NCI-H2171 (cell line): Measurements from ENCODE around the gene PPP1R8.

Experiments used
- DNase-seq: peaks from one replicate; lab custom pipeline; 2025; lab: John Stamatoyannopoulos, UW

Gene PPP1R8

GRCh38 chr1:27872059-27872801, 41.6 kb downstream of the PPP1R8 start, which contains the start of gene THEMIS2:
THEMIS2 (plus strand) TSS chr1:27872544; CDS start chr1:27872572, 28 bp downstream.
- peak; percentile 6 for DNase-seq

DNA sequence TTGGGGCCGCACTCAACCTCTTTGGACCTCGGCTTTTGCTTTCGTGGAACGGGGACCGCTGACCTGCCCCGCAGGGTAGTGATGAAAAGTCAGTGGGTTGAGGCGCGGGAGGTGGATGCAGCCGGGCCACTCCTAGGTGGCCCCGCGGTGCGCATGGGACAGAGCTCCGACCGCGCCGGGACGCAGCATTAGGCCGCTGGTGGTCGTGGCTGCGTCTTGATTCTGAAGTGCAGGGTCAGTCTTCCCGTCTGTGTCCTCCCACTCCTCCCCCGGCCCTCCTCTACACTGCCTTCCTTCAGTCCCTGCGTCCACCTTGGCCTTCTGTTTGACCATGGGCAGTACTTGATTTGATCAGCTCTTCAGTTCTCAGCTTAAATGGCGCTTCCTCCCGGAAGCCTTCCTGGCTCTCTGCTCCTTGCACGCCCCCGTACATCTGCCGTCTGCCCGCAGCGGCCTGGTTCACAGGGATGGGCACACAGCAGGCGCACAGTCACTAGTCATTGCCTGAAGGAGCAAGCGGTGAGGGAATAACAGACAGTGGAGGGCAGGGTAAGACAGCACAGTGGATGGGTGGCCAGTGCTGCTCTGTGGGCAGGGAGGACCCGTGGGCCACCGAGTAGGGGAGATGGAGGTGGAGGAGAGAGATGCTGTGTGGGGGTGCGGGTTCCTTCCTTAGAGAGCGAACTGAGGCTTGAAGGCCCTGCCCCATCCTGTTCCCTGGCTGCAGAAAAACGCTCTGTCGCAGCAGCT, 42.4 kb downstream of the PPP1R8 start:
- no peak for DNase-seq

DNA sequence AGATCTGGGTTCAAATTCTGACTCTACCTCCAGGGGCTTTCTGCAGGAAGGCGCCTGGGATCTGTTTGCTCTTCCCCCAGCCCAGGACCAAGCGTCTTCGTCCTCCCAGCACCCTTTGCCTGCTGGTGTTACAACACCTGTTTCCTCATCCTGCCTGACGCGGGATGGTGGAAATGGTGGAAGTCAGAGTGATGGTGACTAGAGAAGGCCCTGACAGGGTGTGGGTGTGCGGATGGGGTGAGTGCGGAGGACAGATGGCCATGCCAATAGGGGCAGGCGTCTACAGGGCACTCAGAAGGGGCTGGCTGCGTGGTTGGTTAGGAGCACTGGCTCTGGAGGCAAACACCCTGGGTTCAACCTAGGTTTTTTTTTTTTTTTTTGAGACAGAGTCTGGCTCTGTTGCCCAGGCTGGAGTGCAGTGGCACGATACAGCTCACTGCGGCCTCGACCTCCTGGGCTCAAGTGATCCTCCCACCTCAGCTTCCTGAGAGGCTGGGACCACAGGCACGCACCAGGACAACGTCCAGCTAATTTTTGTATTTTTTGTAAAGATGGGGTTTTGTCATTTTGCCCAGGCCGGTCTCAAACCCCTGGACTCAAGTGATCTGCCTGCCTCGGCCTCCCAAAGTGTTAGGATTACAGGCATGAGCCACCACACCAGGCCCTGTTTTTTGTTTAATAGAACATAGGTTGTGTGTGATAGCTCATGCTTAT, 43.2 kb downstream of the PPP1R8 start:
- DNase-seq: no peak

DNA sequence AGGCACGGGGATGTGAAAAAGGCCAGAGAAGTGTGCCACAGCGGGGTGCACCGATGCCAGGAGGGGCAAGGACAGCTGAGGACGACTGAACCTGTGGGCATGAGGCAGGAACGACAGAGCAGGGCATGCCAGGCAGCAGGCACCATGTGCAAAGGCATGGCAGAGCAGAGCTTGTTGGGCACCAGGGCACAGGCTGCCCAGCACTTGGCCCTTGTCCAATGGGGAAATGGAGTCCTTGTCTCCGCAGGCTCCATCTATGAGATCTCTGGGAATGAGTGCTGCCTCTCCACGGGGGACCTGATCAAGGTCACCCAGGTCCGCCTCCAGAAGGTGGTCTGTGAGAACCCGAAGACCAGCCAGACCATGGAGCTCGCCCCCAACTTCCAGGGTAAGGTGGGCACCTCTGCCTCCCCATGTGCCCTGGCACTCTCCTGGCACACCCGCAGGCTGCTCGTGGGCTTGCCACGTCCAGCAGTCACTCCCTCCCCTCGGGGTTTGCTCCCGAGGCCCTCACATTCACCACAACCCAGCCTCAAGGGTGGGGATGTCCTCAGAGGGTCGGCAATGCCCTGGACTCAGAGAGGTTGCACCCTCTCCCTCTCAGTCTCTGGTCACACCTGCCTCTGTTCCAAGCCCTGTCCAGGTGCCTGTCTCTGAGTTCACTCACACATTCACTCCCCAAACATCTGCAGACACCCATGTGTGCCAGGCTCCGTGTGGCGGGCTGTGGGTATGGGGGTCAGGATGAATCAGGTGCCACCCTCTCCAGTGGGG, 45.9 kb downstream of the PPP1R8 start:
- no peak for DNase-seq

GRCh38 chr1:27877115-27877416, 46.5 kb downstream of the PPP1R8 start:
- no peak for DNase-seq

GRCh38 chr1:27878039-27878438, 47.5 kb downstream of the PPP1R8 start:
- DNase-seq: no peak

DNA sequence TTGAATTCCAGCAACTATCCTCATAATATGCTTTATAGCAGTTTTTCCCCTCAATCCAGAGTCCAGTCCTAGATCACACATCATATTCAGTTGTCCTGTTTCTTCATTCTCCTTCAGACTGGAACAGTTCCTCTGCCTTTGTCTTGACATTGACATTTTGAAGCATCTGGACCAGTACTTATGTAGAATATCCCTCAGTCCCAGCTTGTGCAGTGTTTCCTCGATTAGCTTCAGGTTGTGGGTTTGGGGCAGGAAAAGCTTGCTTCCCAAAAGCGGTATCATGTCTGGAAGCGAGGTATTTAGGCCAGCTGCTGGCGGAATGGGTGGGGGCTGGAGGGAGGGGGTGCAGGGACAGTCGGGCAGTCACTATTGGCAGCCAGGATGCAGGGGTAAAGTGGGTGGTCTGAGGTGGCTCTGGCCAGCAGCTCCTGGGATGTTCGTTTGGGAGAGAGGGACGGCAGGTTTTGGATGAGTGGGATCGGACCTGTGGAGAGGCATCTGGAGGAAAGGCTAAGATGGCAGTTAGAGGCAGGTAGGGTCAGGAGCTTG, 48.3 kb downstream of the PPP1R8 start:
- no peak for DNase-seq

DNA sequence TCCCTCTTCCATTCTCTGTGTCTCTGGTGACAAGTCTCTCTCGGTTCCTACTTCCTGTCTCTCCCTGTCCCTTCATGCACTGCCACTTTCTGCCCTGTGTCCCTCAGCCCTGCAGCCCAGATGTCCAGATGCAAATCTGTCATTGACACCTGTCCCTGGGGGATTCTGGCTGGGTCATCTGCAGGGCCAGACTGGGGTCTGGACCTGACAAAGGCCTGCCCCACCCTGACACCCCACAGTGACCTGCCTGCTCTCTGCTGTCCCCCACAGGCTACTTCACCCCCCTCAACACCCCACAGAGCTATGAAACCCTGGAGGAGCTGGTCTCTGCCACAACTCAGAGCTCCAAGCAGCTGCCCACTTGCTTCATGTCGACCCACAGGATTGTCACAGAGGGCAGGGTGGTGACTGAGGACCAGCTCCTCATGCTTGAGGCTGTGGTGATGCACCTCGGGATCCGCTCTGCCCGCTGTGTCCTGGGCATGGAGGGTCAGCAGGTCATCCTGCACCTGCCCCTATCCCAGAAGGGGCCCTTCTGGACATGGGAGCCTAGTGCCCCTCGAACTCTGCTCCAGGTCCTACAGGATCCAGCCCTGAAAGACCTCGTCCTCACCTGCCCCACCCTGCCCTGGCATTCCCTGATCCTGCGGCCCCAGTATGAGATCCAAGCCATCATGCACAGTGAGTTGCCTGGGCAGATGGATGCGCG, 48.9 kb downstream of the PPP1R8 start:
- DNase-seq: no peak

DNA sequence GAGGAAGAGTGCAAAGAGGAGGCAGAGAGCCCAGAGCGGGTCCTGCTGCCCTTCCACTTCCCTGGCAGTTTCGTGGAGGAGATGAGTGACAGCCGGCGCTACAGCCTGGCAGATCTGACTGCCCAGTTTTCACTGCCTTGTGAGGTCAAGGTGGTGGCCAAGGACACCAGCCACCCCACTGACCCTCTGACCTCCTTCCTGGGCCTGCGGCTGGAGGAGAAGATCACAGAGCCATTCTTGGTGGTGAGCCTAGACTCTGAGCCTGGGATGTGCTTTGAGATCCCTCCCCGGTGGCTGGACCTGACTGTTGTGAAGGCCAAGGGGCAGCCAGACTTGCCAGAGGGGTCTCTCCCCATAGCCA, 51.9 kb downstream of the PPP1R8 start:
- no peak for DNase-seq

DNA sequence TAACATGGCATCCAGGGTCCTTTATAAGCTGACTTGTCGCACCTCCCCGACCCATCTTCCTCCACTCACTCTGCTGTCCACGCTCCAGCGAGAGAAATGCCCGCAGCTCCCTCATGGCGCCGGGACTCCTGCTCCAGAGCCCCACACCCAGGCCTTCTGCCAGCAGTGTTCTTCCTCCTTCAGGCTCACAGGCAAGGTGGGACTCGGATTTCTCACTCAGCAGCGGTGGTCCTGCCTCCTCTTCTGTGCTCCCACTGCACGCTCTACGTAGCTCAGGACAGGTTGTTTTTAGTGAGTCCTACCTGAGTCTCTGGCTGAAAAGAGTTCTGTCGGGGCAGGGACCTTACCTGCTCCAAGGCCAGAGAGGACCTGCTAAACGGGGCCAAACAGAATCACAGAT, 53.0 kb downstream of the PPP1R8 start:
- DNase-seq: no peak

DNA sequence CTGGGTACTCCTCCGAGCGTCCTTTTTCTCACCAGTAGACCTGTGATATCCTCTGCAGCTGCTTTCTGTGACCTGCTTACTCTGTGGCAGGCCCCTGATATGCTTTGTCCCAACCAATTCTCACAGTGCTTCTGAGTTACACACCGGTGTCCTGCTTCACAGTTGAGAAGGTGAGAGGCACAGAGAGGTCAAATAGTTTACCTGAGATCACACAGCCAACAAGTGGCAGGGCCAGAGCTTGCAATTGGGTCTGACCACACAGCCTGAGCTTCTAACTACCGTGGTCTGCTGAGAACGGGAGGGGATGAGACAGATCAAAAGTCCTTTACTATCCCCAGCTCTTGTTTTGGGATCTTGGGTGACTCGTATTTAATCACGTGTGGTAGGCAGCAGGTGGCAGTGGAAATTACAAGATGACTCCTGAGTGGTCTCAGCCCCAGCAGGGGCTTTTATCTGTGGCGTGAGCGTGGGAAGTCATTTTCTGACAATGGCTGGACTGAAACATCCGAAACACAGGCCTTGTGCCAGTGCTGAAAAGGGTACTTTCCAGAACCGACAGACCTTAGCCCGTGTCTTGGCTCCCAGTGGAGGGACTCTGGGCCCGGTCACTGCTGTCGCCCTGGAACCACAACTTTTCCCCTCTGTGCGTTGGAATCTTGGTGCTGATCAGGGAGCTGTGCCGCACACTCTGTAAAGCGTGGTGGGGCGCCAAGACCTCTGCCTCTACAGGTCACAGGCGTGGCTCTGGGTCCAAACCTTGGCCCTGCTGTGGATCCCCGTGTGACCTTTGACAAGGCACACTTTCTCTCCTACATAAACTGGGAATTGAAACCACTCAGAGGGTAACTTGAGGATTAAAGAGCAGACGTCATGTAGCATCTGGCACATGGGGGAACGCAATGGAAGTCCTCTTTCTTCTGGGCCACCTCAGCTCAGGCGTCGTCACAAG, 53.7 kb downstream of the PPP1R8 start:
- DNase-seq: no peak

DNA sequence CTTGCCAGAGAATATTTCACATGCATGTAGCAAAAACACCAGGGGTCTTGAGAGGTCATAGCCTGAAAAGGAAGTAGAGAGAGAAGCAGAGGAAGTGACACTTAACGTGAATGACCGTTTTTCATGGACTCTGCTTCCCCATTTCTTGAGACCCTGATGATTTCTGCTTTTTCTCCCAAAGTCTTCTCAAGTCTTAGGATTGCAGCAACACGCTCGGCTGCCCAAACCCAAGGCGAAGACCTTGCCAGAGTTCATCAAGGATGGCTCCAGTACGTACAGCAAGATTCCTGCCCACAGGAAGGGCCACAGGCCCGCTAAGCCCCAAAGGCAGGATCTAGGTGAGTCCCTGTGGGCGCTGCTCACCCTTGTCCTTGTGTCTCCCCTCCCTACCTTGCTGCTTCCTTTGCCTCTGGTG, 54.5 kb downstream of the PPP1R8 start:
- DNase-seq: no peak

DNA sequence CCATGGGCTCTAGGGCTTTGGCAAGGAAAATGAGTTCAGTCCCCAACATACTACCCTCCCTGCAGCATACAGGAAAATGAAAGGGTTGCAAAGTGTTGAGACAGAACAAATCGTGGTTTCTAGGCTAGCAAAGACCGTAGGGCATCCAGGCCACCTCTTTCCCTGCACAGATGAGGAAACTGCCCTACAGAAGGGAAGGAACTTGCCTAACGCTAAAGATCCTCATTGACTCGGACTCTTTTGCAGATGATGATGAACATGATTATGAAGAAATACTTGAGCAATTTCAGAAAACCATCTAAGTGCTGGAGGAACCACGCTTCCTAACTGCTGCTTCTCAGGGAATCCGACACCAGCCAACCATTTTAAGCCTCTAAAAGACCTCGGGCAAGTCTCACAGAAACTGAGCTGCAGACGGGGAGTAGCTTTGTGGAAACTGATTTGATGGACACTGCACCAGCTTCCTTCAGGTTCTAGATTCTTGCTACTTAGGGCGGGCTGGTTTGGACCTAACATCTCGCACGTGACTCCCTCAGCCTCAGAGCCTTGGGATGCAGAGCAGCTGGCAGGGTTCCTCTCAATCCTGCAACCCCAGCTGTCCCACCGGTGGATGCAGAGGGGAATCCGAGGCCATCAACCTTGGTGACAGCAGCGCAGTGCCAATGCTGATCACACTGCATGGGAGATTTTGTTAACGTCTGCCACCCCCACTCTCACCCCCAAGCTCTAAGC, 55.2 kb downstream of the PPP1R8 start:
- no peak for DNase-seq

- DNase-seq: no peak
Observed at GRCh38 chr1:27886353-27886679, 55.7 kb downstream of the PPP1R8 start.

- no peak for DNase-seq
Observed at GRCh38 chr1:27886744-27887143, 56.2 kb downstream of the PPP1R8 start.

DNA sequence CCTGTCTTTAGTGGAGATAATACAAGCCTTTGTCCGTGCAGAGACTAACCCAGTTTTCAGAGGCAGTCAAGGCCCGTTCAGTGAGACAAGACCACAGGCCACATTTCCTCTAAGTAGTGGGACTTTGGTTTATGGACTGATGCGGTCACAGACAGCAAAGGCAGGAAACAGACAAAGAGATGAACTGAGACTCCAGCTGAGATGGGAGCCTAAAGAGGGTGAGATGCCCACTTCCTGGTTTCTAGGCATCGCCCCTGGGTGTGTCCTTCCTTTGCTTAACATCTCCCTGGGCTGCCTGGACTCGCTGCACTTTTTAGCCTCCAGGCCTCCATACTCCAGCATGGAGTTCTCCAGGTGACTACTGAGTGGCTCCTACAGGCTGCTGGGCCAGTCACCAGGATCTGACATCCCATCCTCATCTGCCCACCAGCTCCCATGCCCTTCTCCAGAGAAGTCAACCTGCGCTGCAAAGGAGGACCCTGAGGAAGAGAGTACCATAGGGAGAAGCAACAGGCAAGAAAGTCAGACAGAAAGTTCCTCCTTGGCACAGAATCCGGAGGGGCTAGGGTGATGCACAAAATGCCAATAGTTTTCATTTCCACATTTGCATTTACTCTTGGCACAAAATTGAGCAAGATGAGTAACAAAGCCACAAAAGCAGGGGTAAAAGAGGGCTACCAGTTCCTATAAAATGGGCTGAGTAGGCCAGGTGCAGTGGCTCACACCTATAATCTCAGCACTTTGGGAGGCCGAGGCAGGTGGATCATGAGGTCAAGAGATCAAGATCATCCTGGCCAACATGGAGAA, 56.8 kb downstream of the PPP1R8 start:
- no peak for DNase-seq

- DNase-seq: no peak
Observed at GRCh38 chr1:27889506-27889905, 58.9 kb downstream of the PPP1R8 start.

DNA sequence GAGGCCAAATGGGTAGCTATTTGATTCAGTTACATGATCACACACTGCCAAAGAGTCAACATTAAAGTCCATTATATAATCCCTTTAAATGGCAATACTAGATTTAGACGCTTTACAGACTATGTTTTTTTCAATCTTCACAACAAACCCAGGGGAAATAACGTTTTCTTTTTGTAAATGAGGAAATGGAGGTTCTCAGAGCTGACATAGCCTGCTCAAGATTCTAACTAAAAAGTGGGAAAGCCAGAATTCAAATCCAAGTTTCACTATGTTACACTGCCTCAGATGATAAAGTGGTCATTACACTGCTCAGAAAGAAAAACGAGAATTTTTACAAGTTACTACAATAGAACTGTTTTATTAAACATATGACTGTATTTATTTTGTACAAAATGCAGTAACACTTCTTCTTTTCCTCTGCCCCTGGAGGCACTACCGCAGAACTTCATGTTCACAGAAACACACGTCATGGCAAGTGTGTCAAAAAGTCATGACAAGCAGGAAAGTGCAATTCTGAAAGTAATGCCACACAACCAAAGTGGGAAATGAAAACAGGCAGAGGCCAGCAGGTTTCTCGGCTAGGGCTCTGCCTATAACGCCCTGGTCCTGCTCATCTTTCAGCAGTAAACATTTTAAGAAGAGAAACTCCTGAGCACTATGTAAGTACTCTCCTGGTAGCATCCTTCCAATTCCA, 60.8 kb downstream of the PPP1R8 start:
- DNase-seq: no peak
